Endothelial cell of umbilical vein (primary cell): ENCODE measurements around the gene ZBTB14. TPM values are rescaled to one million over a fixed set of nuclear protein-coding genes. Genes with fewer than 3 reads are reported as not detected.
A peak's percentile ranks its signal among the peaks of the same experiment; 100 is the strongest.

Experiments
- BruUV-seq: library from RNA; stranded (reverse); fragments of 400-500 nt; replicated peaks from 2 replicates; lab custom pipeline; 2021; lab: Mats Ljungman, UMichigan
- CTCF ChIA-PET: fragments of 300-600, 350-600 bp; sonication (Branson Sonifier 250); formaldehyde crosslinking; loops from one replicate; lab custom pipeline; 2021; ENCODE audit warnings: antibody characterized with exemption, inconsistent platforms; lab: Charles Lee
- POLR2A ChIA-PET: fragments of 300-600, 350-600 bp; sonication (Branson Sonifier 250); formaldehyde crosslinking; loops from one replicate; lab custom pipeline; 2021; ENCODE audit warnings: antibody characterized with exemption, inconsistent platforms; lab: Charles Lee
- DNase-seq: peaks from one replicate; pipeline ENCODE4 v3.0.0-alpha.2; 2011; ENCODE audit warnings: low read depth, low spot score
- FAIRE-seq: peaks from 2 replicates; lab custom pipeline; 2011; peaks lifted over from hg19 to GRCh38; lab: Jason Lieb, UNC
- H2AFZ ChIP-seq: 2 replicates; pipeline ENCODE4 v1.6.0; 2012; ENCODE audit warnings: low read depth, low read length, control low read depth, inconsistent platforms
- H3K27ac ChIP-seq: 2 replicates; pipeline ENCODE4 v1.5.1; 2011; ENCODE audit warnings: low read depth, mild to moderate bottlenecking, control low read depth, low read length, moderate library complexity; ENCODE audit not compliant: insufficient read depth
- H3K27me3 ChIP-seq, 2 experiments: 2 replicates each; pipeline versions ENCODE4 v1.6.0 to v1.6.1; 2011; ENCODE audit warnings: low read length in 2 of 2, mixed read lengths in 1 of 2; ENCODE audit not compliant: control insufficient read depth in 2 of 2, insufficient read depth in 2 of 2
- H3K36me3 ChIP-seq, 2 experiments: 2 replicates in 1 of 2; 3 replicates in 1 of 2; pipeline ENCODE4 v1.5.1; 2011; ENCODE audit warnings: low read length in 2 of 2, mild to moderate bottlenecking in 1 of 2, moderate library complexity in 1 of 2; ENCODE audit not compliant: control insufficient read depth in 2 of 2, insufficient read depth in 2 of 2; ENCODE audit errors: extremely low read depth in 1 of 2
- H3K4me1 ChIP-seq: 3 replicates; pipeline ENCODE4 v1.5.1; 2011; ENCODE audit warnings: mild to moderate bottlenecking, low read length; ENCODE audit not compliant: control insufficient read depth, insufficient read depth; ENCODE audit errors: extremely low read depth
- H3K4me2 ChIP-seq: 2 replicates; pipeline ENCODE4 v1.6.1; 2011; ENCODE audit warnings: low read length, control low read depth, mixed read lengths; ENCODE audit not compliant: insufficient read depth
- H3K4me3 ChIP-seq, 3 experiments: fragments of 200-600 bp in 1 of 3; sonication (generic), shearing (Covaris generic) in 1 of 3; replicated peaks in 1 of 3; 2 replicates each; pipeline ENCODE4 v1.5.1; 2011 to 2016; ENCODE audit warnings: control low read depth in 3 of 3, low read length in 3 of 3, mild to moderate bottlenecking in 2 of 3, inconsistent platforms in 1 of 3, low read depth in 1 of 3, moderate library complexity in 1 of 3; ENCODE audit not compliant: insufficient read depth in 1 of 3
- H3K79me2 ChIP-seq: 2 replicates; pipeline ENCODE4 v1.6.0; 2012; ENCODE audit warnings: low read length, inconsistent platforms; ENCODE audit not compliant: control insufficient read depth, insufficient read depth
- H3K9ac ChIP-seq: replicated peaks from 2 replicates; pipeline ENCODE3; 2011; ENCODE audit warnings: low read length, control low read depth; ENCODE audit not compliant: insufficient read depth; ENCODE audit errors: extremely low read depth
- H3K9me1 ChIP-seq: replicated peaks from 3 replicates; pipeline ENCODE4 v1.6.0; 2011; ENCODE audit warnings: mild to moderate bottlenecking, low read length; ENCODE audit not compliant: control insufficient read depth, insufficient read depth; ENCODE audit errors: extremely low read depth
- H3K9me3 ChIP-seq: replicated peaks from 2 replicates; pipeline ENCODE4 v1.5.1; 2012; ENCODE audit warnings: low read length, inconsistent platforms; ENCODE audit not compliant: control insufficient read depth, insufficient read depth
- H4K20me1 ChIP-seq: replicated peaks from 2 replicates; pipeline ENCODE3; 2011; ENCODE audit warnings: mild to moderate bottlenecking, low read length; ENCODE audit not compliant: control insufficient read depth, insufficient read depth; ENCODE audit errors: extremely low read depth
- JUN ChIP-seq: IDR thresholded peaks from 2 replicates; pipeline ENCODE4 v1.6.1; 2011; ENCODE audit warnings: borderline replicate concordance, low read depth; ENCODE audit not compliant: insufficient read length, insufficient read depth
- POLR2A ChIP-seq: IDR thresholded peaks from 2 replicates; pipeline ENCODE4 v1.6.1; 2012; ENCODE audit warnings: low read depth, mild to moderate bottlenecking, control low read depth, low read length
- POLR2AphosphoS5 ChIP-seq: IDR thresholded peaks from 2 replicates; pipeline ENCODE4 v1.6.1; 2012; ENCODE audit warnings: low read depth, mild to moderate bottlenecking, control low read depth, low read length, moderate library complexity; ENCODE audit not compliant: insufficient read depth
- dilution Hi-C: fragments of 300-500 bp; cut with MboI; formaldehyde crosslinking; loops from one replicate; pipeline ENCODE4 v1.15.0; 2019; ENCODE audit warnings: low sequenced_read_pairs; ENCODE audit not compliant: extremely low pct_ligation_motif_present
- intact Hi-C: fragments of 100-400 bp; cut with micrococcal nuclease; formaldehyde crosslinking; loops from one replicate; pipeline ENCODE4 v1.10.0; 2022
- polyA plus RNA-seq, 4 experiments: library from polyadenylated mRNA; depleted of rRNA in 3 of 4; stranded (reverse) in 3 of 4; unstranded in 1 of 4; fragments of >200 nt; gene quantifications; 2 replicates each; pipeline versions ENCODE4 v1.2.1 to v1.2.3, GENCODE V29; 2011 to 2012; ENCODE audit warnings: missing spikeins in 1 of 4
- total RNA-seq: library from RNA; stranded (reverse); gene quantifications from 2 replicates; pipeline ENCODE4 v1.2.3, GENCODE V29; 2021
- TF ChIP-seq, protein P1 (sequence below), 2 donors: IDR thresholded peaks; 1 replicate in 1 of 2; 2 replicates in 1 of 2; pipeline ENCODE4 v1.5.1; 2011; ENCODE audit warnings: low read length in 2 of 2, mild to moderate bottlenecking in 2 of 2, moderate library complexity in 2 of 2, control low read depth in 1 of 2, inconsistent platforms in 1 of 2, low read depth in 1 of 2; ENCODE audit not compliant: insufficient read depth in 1 of 2; ENCODE audit errors: extremely low read depth in 1 of 2

The ZBTB14 gene
- total and polyA plus RNA-seq, 2 donors (not counting 3 experiments of a cell fraction or from before 2014, with no cell fraction given) = 5.5 to 13.7 TPM

DNA sequence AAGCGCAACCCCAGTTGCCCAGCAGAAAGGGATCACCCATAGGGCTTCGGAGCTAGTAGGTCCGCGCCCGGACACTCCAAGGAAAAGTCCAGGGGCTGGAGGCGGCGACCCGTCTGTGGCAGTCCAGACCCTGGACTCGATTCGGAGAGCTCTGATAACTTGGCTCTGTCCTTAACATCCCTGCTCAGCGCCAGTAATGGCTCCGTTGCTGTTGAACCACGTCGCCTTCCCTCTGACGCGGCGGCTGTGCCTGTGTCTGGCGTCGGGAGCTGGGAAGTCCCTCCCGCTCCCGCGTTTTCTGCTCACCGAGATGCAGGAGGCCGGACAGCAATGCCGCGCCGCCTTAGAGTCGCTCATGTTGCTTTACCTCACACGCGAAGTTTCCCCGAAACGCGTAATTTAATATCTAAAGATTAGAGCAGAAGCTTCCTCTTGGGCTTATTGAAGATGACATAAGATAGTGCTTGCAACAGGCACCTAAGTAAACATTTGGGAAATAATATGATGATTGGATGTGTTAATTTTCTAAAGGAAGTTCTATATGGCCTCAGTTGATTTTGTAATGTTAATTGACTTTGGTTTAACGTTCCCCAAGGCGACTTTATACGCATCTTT, 1.3 kb upstream of the ZBTB14 start:
- Histone ChIP-seq H3K27me3 (peaks cover 10 to 22% of the 10 kb centered on the region in 2 experiments), H3K79me2 (peaks cover 9% of the 10 kb centered on the region), H4K20me1 (no peaks in the 10 kb centered on the region), H3K9ac (peak overlapping the region; percentile 86), H2AFZ (peak overlapping the region; percentile 60), H3K27ac (peak overlapping the region; percentile 59), H3K9me1 (no peaks in the 10 kb centered on the region), H3K36me3 (no peaks in the 10 kb centered on the region), H3K4me3 (peak overlapping the region; percentile 34 to 49 (median 47)), H3K4me1 (peaks cover 17% of the 10 kb centered on the region), H3K4me2 (peak overlapping the region; percentile 69), H3K9me3 (no peaks in the 10 kb centered on the region)
- FAIRE-seq = no peak
- CTCF ChIA-PET = interaction anchor here (0.9 to 3.8 kb wide), 2 partner anchors 59 to 250 kb away, joined by 5 to 25 read pairs; no protein-coding TSS in a partner anchor
- TSS peak; percentile 65 for BruUV-seq
- DNase-seq = peak; percentile 86
- dilution Hi-C loops = no loop called here
- TF ChIP-seq POLR2AphosphoS5 (no peak), JUN (no peak), POLR2A (peak; percentile 3)
- TF ChIP-seq, protein P1, sequence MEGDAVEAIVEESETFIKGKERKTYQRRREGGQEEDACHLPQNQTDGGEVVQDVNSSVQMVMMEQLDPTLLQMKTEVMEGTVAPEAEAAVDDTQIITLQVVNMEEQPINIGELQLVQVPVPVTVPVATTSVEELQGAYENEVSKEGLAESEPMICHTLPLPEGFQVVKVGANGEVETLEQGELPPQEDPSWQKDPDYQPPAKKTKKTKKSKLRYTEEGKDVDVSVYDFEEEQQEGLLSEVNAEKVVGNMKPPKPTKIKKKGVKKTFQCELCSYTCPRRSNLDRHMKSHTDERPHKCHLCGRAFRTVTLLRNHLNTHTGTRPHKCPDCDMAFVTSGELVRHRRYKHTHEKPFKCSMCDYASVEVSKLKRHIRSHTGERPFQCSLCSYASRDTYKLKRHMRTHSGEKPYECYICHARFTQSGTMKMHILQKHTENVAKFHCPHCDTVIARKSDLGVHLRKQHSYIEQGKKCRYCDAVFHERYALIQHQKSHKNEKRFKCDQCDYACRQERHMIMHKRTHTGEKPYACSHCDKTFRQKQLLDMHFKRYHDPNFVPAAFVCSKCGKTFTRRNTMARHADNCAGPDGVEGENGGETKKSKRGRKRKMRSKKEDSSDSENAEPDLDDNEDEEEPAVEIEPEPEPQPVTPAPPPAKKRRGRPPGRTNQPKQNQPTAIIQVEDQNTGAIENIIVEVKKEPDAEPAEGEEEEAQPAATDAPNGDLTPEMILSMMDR (IDR thresholded peaks at IDR 0.05; ENCODE audit: extremely low read depth in 1 of 2, insufficient read depth in 1 of 2, low read depth in 1 of 2, low read length in 2 of 2) = no peak
- intact Hi-C loops = loop anchor here (1.0 to 2.0 kb wide), 4 partner anchors 59 to 331 kb away; partner anchors contain the start of gene EPB41L3
- POLR2A ChIA-PET = interaction anchor here (3.8 kb wide), 1 partner anchor 60 kb away, joined by 22 read pairs; no protein-coding TSS in a partner anchor
